ENCODE results near the gene DCHS1.

Gene DCHS1

DNA sequence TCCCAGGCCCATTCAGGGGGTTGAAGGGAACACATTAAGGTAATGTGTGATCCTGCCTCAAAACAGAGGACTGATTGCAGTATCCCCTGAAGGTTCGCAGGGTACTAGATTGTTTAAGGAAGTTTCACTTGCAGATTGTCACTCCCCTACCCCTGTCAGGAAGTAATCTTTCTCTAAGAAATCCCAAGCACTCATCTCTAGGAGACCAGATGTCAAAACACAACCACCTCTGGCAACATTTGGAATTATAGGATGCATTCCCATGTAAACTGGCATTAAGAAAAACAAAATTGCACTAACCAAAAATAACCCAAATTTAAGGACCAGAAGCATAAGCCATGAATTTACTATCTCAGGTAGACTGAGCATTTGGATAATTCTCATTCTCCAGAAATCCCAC is 25.9 kb upstream of the DCHS1 start:
- peak overlapping the region; percentile 100 for H3K4me3 ChIP-seq (ENCODE audit: low read length)
- peaks cover 19% of the 10 kb centered on the region for H3K4me1 ChIP-seq (ENCODE audit: control insufficient read depth, low read length)

DNA sequence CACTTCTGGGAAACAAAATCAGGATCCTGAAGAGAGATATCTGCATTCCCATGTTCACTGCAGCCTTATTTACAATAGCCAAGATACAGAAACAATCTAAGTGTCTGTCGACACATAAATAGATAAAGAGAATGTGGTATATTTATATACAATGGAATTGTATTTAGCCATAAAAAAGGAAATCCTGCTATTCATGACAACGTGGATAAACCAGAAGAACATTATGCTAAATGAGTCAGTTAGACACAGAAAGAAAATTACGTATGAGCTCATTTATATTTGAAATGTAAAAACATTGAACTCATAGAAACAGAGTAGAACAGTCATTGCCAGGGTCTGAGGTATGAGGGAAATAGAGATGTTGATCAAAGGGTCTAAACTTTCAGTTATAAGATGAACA is 21.4 kb upstream of the DCHS1 start:
- no peak overlapping the region for H3K4me2 ChIP-seq (ENCODE audit: low read length)
- TF ChIP-seq, protein P1, sequence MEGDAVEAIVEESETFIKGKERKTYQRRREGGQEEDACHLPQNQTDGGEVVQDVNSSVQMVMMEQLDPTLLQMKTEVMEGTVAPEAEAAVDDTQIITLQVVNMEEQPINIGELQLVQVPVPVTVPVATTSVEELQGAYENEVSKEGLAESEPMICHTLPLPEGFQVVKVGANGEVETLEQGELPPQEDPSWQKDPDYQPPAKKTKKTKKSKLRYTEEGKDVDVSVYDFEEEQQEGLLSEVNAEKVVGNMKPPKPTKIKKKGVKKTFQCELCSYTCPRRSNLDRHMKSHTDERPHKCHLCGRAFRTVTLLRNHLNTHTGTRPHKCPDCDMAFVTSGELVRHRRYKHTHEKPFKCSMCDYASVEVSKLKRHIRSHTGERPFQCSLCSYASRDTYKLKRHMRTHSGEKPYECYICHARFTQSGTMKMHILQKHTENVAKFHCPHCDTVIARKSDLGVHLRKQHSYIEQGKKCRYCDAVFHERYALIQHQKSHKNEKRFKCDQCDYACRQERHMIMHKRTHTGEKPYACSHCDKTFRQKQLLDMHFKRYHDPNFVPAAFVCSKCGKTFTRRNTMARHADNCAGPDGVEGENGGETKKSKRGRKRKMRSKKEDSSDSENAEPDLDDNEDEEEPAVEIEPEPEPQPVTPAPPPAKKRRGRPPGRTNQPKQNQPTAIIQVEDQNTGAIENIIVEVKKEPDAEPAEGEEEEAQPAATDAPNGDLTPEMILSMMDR (IDR thresholded peaks at IDR 0.05; ENCODE audit: low read depth, low read length, poor library complexity, severe bottlenecking): no peak
- TF ChIP-seq EZH2phosphoT487 (IDR thresholded peaks at IDR 0.05; ENCODE audit: borderline replicate concordance, low read length): no peak

More for the DNA sequence above, 25.9 kb upstream of the DCHS1 start:
- Histone ChIP-seq H3K27me3 (ENCODE audit: control insufficient read depth, low read length) (no peaks in the 10 kb centered on the region), H3K36me3 (ENCODE audit: control insufficient read depth, low read length) (peaks cover 40% of the 10 kb centered on the region), H3K79me2 (ENCODE audit: control insufficient read depth, low read length) (peaks cover 31% of the 10 kb centered on the region), H3K27ac (ENCODE audit: low read depth, low read length) (no peak overlapping the region), H3F3A (ENCODE audit: control insufficient read depth, insufficient read depth) (peaks cover 23% of the 10 kb centered on the region), H3K9me3 (ENCODE audit: control insufficient read depth, insufficient read depth, low read length) (no peaks in the 10 kb centered on the region), H3K9me2 (replicated peaks; ENCODE audit: control insufficient read depth, low read length) (no peaks in the 10 kb centered on the region), H3K4me2 (ENCODE audit: low read length) (peak overlapping the region; percentile 94), H4K20me1 (ENCODE audit: control insufficient read depth, insufficient read depth, low read depth, low read length) (peaks cover 15% of the 10 kb centered on the region; the same call in 1 of the 2 replicates)
- no peak for TF ChIP-seq EZH2phosphoT487 (IDR thresholded peaks at IDR 0.05; ENCODE audit: borderline replicate concordance, low read length)

DNA sequence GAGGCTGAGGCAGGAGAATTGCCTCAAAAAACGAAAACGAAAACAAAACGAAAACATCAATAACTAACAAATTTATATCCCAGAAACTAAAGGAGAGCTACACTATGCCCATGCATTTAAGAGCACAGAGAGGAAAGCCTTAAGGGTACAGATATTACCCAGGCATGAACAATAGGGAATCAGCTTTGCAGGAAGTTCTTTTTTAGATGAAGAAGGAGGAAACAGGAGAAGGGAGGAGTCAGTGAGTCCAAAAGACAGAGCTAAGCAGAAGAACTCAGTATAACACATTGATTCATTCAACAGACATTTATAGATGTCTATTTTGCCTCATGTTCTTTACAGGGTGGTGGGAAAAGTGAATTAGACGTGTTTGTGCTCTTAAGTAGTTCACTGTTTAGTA is 19.3 kb upstream of the DCHS1 start:
- Histone ChIP-seq H3K9me3 (ENCODE audit: control insufficient read depth, insufficient read depth, low read length) (no peaks in the 10 kb centered on the region), H3K27me3 (ENCODE audit: control insufficient read depth, low read length) (no peaks in the 10 kb centered on the region), H3K9me2 (replicated peaks; ENCODE audit: control insufficient read depth, low read length) (no peaks in the 10 kb centered on the region), H3K27ac (ENCODE audit: low read depth, low read length) (no peak overlapping the region), H3K36me3 (ENCODE audit: control insufficient read depth, low read length) (peaks cover 9% of the 10 kb centered on the region), H3K4me2 (ENCODE audit: low read length) (no peak overlapping the region), H4K20me1 (ENCODE audit: control insufficient read depth, insufficient read depth, low read depth, low read length) (no peaks in the 10 kb centered on the region), H3K4me3 (ENCODE audit: low read length) (no peak overlapping the region), H3F3A (ENCODE audit: control insufficient read depth, insufficient read depth) (peaks cover 12% of the 10 kb centered on the region), H3K4me1 (ENCODE audit: control insufficient read depth, low read length) (no peaks in the 10 kb centered on the region), H3K79me2 (ENCODE audit: control insufficient read depth, low read length) (no peaks in the 10 kb centered on the region)
- TF ChIP-seq EZH2phosphoT487 (IDR thresholded peaks at IDR 0.05; ENCODE audit: borderline replicate concordance, low read length): no peak
- TF ChIP-seq, protein P1 (IDR thresholded peaks at IDR 0.05; ENCODE audit: low read depth, low read length, poor library complexity, severe bottlenecking): no peak

More for the DNA sequence above, 21.4 kb upstream of the DCHS1 start:
- Histone ChIP-seq H3K4me3 (ENCODE audit: low read length) (no peak overlapping the region), H3K36me3 (ENCODE audit: control insufficient read depth, low read length) (peaks cover 29% of the 10 kb centered on the region), H3K27ac (ENCODE audit: low read depth, low read length) (no peak overlapping the region), H3K9me2 (replicated peaks; ENCODE audit: control insufficient read depth, low read length) (no peaks in the 10 kb centered on the region), H3K9me3 (ENCODE audit: control insufficient read depth, insufficient read depth, low read length) (no peaks in the 10 kb centered on the region), H3K27me3 (ENCODE audit: control insufficient read depth, low read length) (no peaks in the 10 kb centered on the region), H3K79me2 (ENCODE audit: control insufficient read depth, low read length) (peaks cover 19% of the 10 kb centered on the region), H4K20me1 (ENCODE audit: control insufficient read depth, insufficient read depth, low read depth, low read length) (peaks cover 10% of the 10 kb centered on the region; the same call in 1 of the 2 replicates), H3K4me1 (ENCODE audit: control insufficient read depth, low read length) (peaks cover 12% of the 10 kb centered on the region), H3F3A (ENCODE audit: control insufficient read depth, insufficient read depth) (peaks cover 21% of the 10 kb centered on the region)

DNA sequence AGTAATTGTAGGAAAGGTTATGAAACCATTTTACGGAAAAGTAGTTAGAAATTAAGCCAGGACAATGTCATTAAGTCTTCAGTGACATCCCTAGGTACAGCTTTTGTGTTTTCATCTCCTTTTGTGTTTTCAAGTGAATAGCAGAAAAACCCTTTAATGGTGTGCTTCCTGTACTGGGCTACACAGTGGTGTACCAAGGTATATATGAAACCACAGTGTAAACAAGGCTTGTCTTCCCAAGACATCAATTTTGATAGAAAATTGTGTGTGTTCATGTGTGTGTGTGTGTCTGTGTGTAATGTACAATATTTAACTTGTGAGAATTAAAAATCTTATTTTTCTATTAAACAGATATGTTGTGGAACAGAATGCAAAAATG is 18.6 kb upstream of the DCHS1 start:
- H3K4me2 ChIP-seq (ENCODE audit: low read length): no peak overlapping the region
- no peaks in the 10 kb centered on the region for H4K20me1 ChIP-seq (ENCODE audit: control insufficient read depth, insufficient read depth, low read depth, low read length)
- H3K4me3 ChIP-seq (ENCODE audit: low read length): no peak overlapping the region
- H3K9me3 ChIP-seq (ENCODE audit: control insufficient read depth, insufficient read depth, low read length): no peaks in the 10 kb centered on the region
- no peaks in the 10 kb centered on the region for H3K4me1 ChIP-seq (ENCODE audit: control insufficient read depth, low read length)
- H3F3A ChIP-seq (ENCODE audit: control insufficient read depth, insufficient read depth): peaks cover 6% of the 10 kb centered on the region; the same call in 1 of the 2 replicates
- H3K27me3 ChIP-seq (ENCODE audit: control insufficient read depth, low read length): no peaks in the 10 kb centered on the region
- H3K36me3 ChIP-seq (ENCODE audit: control insufficient read depth, low read length): peaks cover 3% of the 10 kb centered on the region; the same call in 1 of the 2 replicates
- H3K27ac ChIP-seq (ENCODE audit: low read depth, low read length): no peak overlapping the region
- no peaks in the 10 kb centered on the region for H3K79me2 ChIP-seq (ENCODE audit: control insufficient read depth, low read length)
- no peaks in the 10 kb centered on the region for H3K9me2 ChIP-seq (replicated peaks; ENCODE audit: control insufficient read depth, low read length)
- TF ChIP-seq, protein P1 (IDR thresholded peaks at IDR 0.05; ENCODE audit: low read depth, low read length, poor library complexity, severe bottlenecking): no peak
- no peak for TF ChIP-seq EZH2phosphoT487 (IDR thresholded peaks at IDR 0.05; ENCODE audit: borderline replicate concordance, low read length)

Measured in DOHH2 (cell line).